HepG2 (cell line): ENCODE results near the gene TCERG1L. TPM values are rescaled to one million over a fixed set of nuclear protein-coding genes. Genes with fewer than 3 reads are reported as not detected.

Experiments used
- ATAC-seq: fragments of 200-7000 bp; cut with Tn5 transposase; 3 replicates; pipeline ENCODE4 v1.9.1; 2020; ENCODE audit warnings: mild to moderate bottlenecking, moderate library complexity
- BruUV-seq: library from RNA; stranded (reverse); fragments of 400-500 nt; replicated peaks from 2 replicates; lab custom pipeline; 2021; lab: Mats Ljungman, UMichigan
- CTCF ChIA-PET: fragments of 300-600 bp; formaldehyde crosslinking; extraction: SDS; loops from one replicate; lab custom pipeline; 2021; ENCODE audit warnings: low total read pairs, inconsistent platforms, low intra/inter-chr PET ratio; lab: Yijun Ruan, JAX
- POLR2A ChIA-PET: fragments of 350-600 bp; sonication (Branson Sonifier 250); formaldehyde crosslinking; loops from one replicate; lab custom pipeline; 2020; ENCODE audit warnings: antibody characterized with exemption, inconsistent platforms; lab: Yijun Ruan, JAX
- DNase-seq: peaks from one replicate; pipeline ENCODE4 v3.0.0-alpha.2; 2015; ENCODE audit warnings: low spot score
- FAIRE-seq: peaks from 3 replicates; lab custom pipeline; 2011; peaks lifted over from hg19 to GRCh38; lab: Jason Lieb, UNC
- H2AFZ ChIP-seq: one replicate; pipeline ENCODE4 v1.6.1; 2011; ENCODE audit warnings: low read length, inconsistent platforms
- H3K27ac ChIP-seq: fragments of 300-600 bp; 3 replicates; pipeline ENCODE4 v1.8.0; 2011; ENCODE audit warnings: mixed run types, mild to moderate bottlenecking, mixed read lengths, low read length, inconsistent platforms; ENCODE audit not compliant: insufficient read depth; ENCODE audit errors: extremely low read length
- H3K27me3 ChIP-seq, 2 experiments: fragments of 200-600 bp in 1 of 2; 2 replicates in 1 of 2; 3 replicates in 1 of 2; pipeline versions ENCODE4 v1.6.0 to v1.8.0; 2011; ENCODE audit warnings: low read length in 2 of 2, mild to moderate bottlenecking in 2 of 2, moderate library complexity in 2 of 2, inconsistent platforms in 1 of 2; ENCODE audit not compliant: insufficient read depth in 2 of 2, control insufficient read depth in 1 of 2
- H3K36me3 ChIP-seq, 2 experiments: fragments of 200-600 bp in 1 of 2; replicated peaks in 1 of 2; 2 replicates in 1 of 2; 3 replicates in 1 of 2; pipeline versions ENCODE4 v1.5.1 to v1.8.0; 2011; ENCODE audit warnings: low read length in 2 of 2, inconsistent platforms in 1 of 2; ENCODE audit not compliant: insufficient read depth in 2 of 2, control insufficient read depth in 1 of 2
- H3K4me1 ChIP-seq: 2 replicates; pipeline ENCODE4 v1.5.1; 2012; ENCODE audit warnings: low read length, inconsistent platforms; ENCODE audit not compliant: insufficient read depth
- H3K4me2 ChIP-seq: 2 replicates; pipeline ENCODE4 v1.6.0; 2011; ENCODE audit warnings: low read depth, low read length, inconsistent platforms
- H3K4me3 ChIP-seq, 3 experiments: fragments of 200-600 bp in 1 of 3; sonication (generic), shearing (Covaris generic) in 1 of 3; replicated peaks in 1 of 3; 2 replicates each; pipeline ENCODE4 v1.5.1; 2011 to 2016; ENCODE audit warnings: low read length in 3 of 3, inconsistent platforms in 2 of 3, low read depth in 2 of 3, mild to moderate bottlenecking in 2 of 3, control low read depth in 1 of 3, mixed read lengths in 1 of 3; ENCODE audit not compliant: insufficient read depth in 1 of 3
- H3K79me2 ChIP-seq: one replicate; pipeline ENCODE4 v1.6.1; 2011; ENCODE audit warnings: low read length, inconsistent platforms; ENCODE audit not compliant: insufficient read depth
- H3K9ac ChIP-seq: 2 replicates; pipeline ENCODE4 v1.6.0; 2011; ENCODE audit warnings: mild to moderate bottlenecking, low read depth, low read length, inconsistent platforms; ENCODE audit not compliant: insufficient read depth
- H3K9me3 ChIP-seq: 2 replicates; pipeline ENCODE4 v1.5.1; 2012; ENCODE audit warnings: mild to moderate bottlenecking, low read length
- H4K20me1 ChIP-seq: 2 replicates; pipeline ENCODE4 v1.6.0; 2011; ENCODE audit warnings: inconsistent platforms, mild to moderate bottlenecking, low read length, moderate library complexity; ENCODE audit not compliant: insufficient read depth
- DPF2 ChIP-seq: sonication (generic); formaldehyde crosslinking; IDR thresholded peaks from 2 replicates; pipeline ENCODE4 v1.4.0; 2020; ENCODE audit warnings: mild to moderate bottlenecking, low read depth, missing genetic modification reagents, borderline replicate concordance
- HNRNPK ChIP-seq: fragments of 200-400 bp; formaldehyde crosslinking; IDR thresholded peaks from 2 replicates; pipeline ENCODE4 v1.6.1; 2018; ENCODE audit warnings: low read length, low read depth, moderate library complexity, mild to moderate bottlenecking; ENCODE audit not compliant: poor library complexity, severe bottlenecking
- KAT2B ChIP-seq: fragments of 150-350 bp; IDR thresholded peaks from 2 replicates; pipeline ENCODE4 v1.6.1; 2014; ENCODE audit warnings: low read depth, low read length, borderline replicate concordance
- PHF20 ChIP-seq: sonication (generic); formaldehyde crosslinking; IDR thresholded peaks from 2 replicates; pipeline ENCODE4 v1.5.0; 2020; ENCODE audit warnings: mild to moderate bottlenecking, missing genetic modification reagents
- whole genome bisulfite sequencing: methylation state at CpG from one replicate; pipeline ENCODE4 v1.1.6; 2017; ENCODE audit warnings: low lambda C conversion rate; 5-methylcytosine and 5-hydroxymethylcytosine counted together
- in situ Hi-C: cut with HindIII; loops from 2 replicates; pipeline ENCODE4 v1.10.0; 2017; ENCODE audit warnings: low pct_unique_long_range_greater_than_20kb; ENCODE audit not compliant: extremely low pct_ligation_motif_present
- intact Hi-C: fragments of 100-400 bp; cut with micrococcal nuclease; formaldehyde crosslinking; loops from one replicate; pipeline ENCODE4 v1.10.0; 2022; ENCODE audit not compliant: unreplicated experiment
- polyA plus RNA-seq, 8 experiments: library from polyadenylated mRNA; depleted of rRNA in 3 of 8; stranded (reverse) in 7 of 8; unstranded in 1 of 8; fragments of >200 nt; fragmentation: Illumina TruSeq in 4 of 8; extraction: Trizol in 4 of 8; gene quantifications; 2 replicates each; pipeline versions ENCODE4 v1.2.1 to v1.2.3, GENCODE V29; 2011 to 2016; ENCODE audit warnings: low read depth in 4 of 8, missing spikeins in 1 of 8, mixed read lengths in 1 of 8; ENCODE audit not compliant: insufficient read depth in 1 of 8
- total RNA-seq, 5 experiments: library from RNA; depleted of rRNA; stranded (reverse); fragments of >200 nt; fragmentation: Illumina TruSeq; extraction: Trizol; gene quantifications; 2 replicates each; pipeline ENCODE4 v1.2.3, GENCODE V29; 2016; ENCODE audit warnings: low read depth in 1 of 5
- TF ChIP-seq, protein P1 (sequence below): sonication (generic); formaldehyde crosslinking; conservative IDR thresholded peaks from 2 replicates; pipeline ENCODE4 v1.4.0; 2020; ENCODE audit warnings: missing genetic modification reagents
- TF ChIP-seq, protein P2 (sequence below): sonication (generic); formaldehyde crosslinking; IDR thresholded peaks from one replicate; pipeline ENCODE4 v1.5.1; 2020; ENCODE audit warnings: mild to moderate bottlenecking, missing genetic modification reagents; ENCODE audit errors: not compliant biosample characterization
- TF ChIP-seq, protein P3 (sequence below): sonication (generic); formaldehyde crosslinking; IDR thresholded peaks from 2 replicates; pipeline ENCODE4 v1.8.0; 2022; ENCODE audit warnings: low read depth, missing genetic modification reagents
- TF ChIP-seq, protein P4 (sequence below): sonication (generic); formaldehyde crosslinking; IDR thresholded peaks from 2 replicates; pipeline ENCODE4 v1.5.0; 2020; ENCODE audit warnings: missing genetic modification reagents

The TCERG1L gene
- total and polyA plus RNA-seq, 2 of the 13 experiments (the other 11 are each of a cell fraction or from before 2014, with no cell fraction given), result not detected

DNA sequence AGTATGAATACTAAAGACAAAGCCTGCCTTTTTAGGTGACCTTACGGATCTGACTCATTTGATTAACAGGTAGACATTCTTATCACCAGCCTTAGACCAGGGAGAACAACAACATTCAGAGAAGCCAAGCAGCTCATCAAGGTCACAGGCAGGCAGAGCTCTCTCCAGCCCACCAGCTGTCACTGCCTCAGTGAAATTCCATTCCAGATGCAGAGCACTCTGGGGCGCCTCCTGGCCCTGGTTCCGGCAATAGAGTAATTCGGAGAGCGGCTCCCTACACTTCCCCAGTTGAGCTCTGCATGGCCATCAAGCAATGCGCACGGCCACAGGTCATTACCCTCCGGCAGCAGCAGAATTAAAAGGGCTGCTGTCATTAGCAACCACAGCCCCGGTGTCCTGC is 164.7 kb downstream of the TCERG1L start (continued):
- TF ChIP-seq, protein P1, sequence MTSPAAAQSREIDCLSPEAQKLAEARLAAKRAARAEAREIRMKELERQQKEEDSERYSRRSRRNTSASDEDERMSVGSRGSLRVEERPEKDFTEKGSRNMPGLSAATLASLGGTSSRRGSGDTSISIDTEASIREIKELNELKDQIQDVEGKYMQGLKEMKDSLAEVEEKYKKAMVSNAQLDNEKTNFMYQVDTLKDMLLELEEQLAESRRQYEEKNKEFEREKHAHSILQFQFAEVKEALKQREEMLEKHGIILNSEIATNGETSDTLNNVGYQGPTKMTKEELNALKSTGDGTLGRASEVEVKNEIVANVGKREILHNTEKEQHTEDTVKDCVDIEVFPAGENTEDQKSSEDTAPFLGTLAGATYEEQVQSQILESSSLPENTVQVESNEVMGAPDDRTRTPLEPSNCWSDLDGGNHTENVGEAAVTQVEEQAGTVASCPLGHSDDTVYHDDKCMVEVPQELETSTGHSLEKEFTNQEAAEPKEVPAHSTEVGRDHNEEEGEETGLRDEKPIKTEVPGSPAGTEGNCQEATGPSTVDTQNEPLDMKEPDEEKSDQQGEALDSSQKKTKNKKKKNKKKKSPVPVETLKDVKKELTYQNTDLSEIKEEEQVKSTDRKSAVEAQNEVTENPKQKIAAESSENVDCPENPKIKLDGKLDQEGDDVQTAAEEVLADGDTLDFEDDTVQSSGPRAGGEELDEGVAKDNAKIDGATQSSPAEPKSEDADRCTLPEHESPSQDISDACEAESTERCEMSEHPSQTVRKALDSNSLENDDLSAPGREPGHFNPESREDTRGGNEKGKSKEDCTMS (CRISPR knock-in tag), result no peak
- no peak for TF ChIP-seq PHF20

DNA sequence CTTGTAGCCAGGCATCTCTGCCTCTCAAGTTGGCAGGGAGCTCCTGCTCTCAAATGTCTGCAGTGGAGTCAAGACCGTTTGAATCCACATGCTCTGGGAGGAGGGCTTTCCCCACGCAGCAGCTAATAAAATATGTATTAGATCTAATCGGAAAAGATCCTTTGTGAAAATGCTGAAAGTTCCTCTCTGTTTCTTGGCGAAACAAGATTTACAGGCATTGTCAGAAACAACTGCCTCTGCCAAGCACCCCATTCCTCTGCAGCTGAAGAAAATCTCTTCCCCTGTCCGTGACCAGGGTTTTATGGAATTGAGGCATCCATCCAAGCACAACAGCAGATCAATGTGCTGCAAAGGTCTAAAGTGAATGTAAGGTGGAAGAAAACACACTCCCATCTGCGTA is 165.8 kb downstream of the TCERG1L start:
- ChIA-PET CTCF (no interaction called here), POLR2A (no interaction called here)
- ATAC-seq (no peak), FAIRE-seq (no peak), DNase-seq (no peak)
- Histone ChIP-seq H3K36me3 (no peaks in the 10 kb centered on the region), H3K27ac (no peak overlapping the region), H3K4me1 (no peaks in the 10 kb centered on the region), H3K9me3 (no peaks in the 10 kb centered on the region), H3K27me3 (peaks cover 0 to 20% of the 10 kb centered on the region in 2 experiments; a peak in 3 of 5 replicates), H2AFZ (no peak overlapping the region), H3K79me2 (no peaks in the 10 kb centered on the region), H3K9ac (no peak overlapping the region), H3K4me2 (no peak overlapping the region), H4K20me1 (no peaks in the 10 kb centered on the region), H3K4me3 (no peak overlapping the region)
- WGBS, result 4% methylated on average over 6 of the region's 6 CpGs
- intact Hi-C loops, result no loop called here
- no TSS peak for BruUV-seq
- in situ Hi-C loops, result no loop called here
- no peak for TF ChIP-seq KAT2B
- TF ChIP-seq DPF2 (CRISPR knock-in tag), result no peak
- no peak for TF ChIP-seq HNRNPK
- TF ChIP-seq, protein P2, sequence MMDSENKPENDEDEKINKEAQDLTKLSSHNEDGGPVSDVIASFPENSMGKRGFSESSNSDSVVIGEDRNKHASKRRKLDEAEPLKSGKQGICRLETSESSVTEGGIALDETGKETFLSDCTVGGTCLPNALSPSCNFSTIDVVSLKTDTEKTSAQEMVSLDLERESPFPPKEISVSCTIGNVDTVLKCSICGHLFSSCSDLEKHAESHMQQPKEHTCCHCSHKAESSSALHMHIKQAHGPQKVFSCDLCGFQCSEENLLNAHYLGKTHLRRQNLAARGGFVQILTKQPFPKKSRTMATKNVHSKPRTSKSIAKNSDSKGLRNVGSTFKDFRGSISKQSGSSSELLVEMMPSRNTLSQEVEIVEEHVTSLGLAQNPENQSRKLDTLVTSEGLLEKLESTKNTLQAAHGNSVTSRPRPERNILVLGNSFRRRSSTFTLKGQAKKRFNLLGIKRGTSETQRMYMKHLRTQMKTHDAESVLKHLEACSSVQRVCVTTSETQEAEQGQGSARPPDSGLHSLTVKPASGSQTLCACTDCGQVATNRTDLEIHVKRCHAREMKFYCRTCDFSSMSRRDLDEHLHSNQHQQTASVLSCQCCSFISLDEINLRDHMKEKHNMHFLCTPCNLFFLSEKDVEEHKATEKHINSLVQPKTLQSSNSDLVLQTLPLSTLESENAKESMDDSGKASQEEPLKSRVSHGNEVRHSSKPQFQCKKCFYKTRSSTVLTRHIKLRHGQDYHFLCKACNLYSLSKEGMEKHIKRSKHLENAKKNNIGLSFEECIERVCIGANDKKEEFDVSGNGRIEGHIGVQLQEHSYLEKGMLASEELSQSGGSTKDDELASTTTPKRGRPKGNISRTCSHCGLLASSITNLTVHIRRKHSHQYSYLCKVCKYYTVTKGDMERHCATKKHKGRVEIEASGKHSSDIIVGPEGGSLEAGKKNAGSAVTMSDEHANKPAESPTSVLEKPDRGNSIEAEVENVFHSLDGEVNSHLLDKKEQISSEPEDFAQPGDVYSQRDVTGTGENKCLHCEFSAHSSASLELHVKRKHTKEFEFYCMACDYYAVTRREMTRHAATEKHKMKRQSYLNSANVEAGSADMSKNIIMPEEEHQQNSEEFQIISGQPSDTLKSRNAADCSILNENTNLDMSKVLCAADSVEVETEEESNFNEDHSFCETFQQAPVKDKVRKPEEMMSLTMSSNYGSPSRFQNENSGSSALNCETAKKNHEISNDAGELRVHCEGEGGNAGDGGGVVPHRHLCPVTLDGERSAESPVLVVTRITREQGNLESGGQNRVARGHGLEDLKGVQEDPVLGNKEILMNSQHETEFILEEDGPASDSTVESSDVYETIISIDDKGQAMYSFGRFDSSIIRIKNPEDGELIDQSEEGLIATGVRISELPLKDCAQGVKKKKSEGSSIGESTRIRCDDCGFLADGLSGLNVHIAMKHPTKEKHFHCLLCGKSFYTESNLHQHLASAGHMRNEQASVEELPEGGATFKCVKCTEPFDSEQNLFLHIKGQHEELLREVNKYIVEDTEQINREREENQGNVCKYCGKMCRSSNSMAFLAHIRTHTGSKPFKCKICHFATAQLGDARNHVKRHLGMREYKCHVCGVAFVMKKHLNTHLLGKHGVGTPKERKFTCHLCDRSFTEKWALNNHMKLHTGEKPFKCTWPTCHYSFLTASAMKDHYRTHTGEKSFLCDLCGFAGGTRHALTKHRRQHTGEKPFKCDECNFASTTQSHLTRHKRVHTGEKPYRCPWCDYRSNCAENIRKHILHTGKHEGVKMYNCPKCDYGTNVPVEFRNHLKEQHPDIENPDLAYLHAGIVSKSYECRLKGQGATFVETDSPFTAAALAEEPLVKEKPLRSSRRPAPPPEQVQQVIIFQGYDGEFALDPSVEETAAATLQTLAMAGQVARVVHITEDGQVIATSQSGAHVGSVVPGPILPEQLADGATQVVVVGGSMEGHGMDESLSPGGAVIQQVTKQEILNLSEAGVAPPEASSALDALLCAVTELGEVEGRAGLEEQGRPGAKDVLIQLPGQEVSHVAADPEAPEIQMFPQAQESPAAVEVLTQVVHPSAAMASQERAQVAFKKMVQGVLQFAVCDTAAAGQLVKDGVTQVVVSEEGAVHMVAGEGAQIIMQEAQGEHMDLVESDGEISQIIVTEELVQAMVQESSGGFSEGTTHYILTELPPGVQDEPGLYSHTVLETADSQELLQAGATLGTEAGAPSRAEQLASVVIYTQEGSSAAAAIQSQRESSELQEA (CRISPR knock-in tag), result no peak
- TF ChIP-seq, protein P3, sequence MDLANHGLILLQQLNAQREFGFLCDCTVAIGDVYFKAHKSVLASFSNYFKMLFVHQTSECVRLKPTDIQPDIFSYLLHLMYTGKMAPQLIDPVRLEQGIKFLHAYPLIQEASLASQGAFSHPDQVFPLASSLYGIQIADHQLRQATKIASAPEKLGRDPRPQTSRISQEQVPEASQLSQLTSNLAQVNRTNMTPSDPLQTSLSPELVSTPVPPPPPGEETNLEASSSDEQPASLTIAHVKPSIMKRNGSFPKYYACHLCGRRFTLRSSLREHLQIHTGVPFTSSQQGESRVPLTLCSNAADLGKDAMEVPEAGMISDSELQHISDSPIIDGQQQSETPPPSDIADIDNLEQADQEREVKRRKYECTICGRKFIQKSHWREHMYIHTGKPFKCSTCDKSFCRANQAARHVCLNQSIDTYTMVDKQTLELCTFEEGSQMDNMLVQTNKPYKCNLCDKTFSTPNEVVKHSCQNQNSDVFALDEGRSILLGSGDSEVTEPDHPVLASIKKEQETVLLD (CRISPR knock-in tag), result no peak
- TF ChIP-seq, protein P4, sequence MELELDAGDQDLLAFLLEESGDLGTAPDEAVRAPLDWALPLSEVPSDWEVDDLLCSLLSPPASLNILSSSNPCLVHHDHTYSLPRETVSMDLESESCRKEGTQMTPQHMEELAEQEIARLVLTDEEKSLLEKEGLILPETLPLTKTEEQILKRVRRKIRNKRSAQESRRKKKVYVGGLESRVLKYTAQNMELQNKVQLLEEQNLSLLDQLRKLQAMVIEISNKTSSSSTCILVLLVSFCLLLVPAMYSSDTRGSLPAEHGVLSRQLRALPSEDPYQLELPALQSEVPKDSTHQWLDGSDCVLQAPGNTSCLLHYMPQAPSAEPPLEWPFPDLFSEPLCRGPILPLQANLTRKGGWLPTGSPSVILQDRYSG (CRISPR knock-in tag), result no peak
